Right lobe of liver (tissue), 6 donors: ENCODE measurements around the gene DGKI. TPM values are rescaled to one million over a fixed set of nuclear protein-coding genes. Genes with fewer than 3 reads are reported as not detected.

ENCODE experiments used
- ATAC-seq, 4 donors: fragments of 200-7000 bp; cut with Tn5 transposase; one replicate each; pipeline ENCODE4 v1.9.1; 2020; ENCODE audit warnings: mild to moderate bottlenecking in 4 of 4, moderate library complexity in 4 of 4
- DNase-seq, 3 donors: peaks; one replicate each; pipeline ENCODE4 v3.0.0-alpha.2; 2020
- H3K27ac ChIP-seq, 3 donors: fragments of 200-600 bp; one replicate each; pipeline ENCODE4 v1.8.0; 2022
- H3K27me3 ChIP-seq, 2 donors: fragments of 200-600 bp; one replicate each; pipeline ENCODE4 v1.8.0; 2022
- H3K36me3 ChIP-seq, 4 donors: fragments of 200-600 bp; sonication (generic) in 1 of 4; one replicate each; pipeline versions ENCODE4 v1.5.1 to v1.8.0; 2017 to 2022; ENCODE audit warnings: control low read depth in 1 of 4
- H3K4me1 ChIP-seq, 4 donors: fragments of 200-600 bp; sonication (generic) in 1 of 4; one replicate each; pipeline versions ENCODE4 v1.5.1 to v1.8.0; 2017 to 2022; ENCODE audit warnings: control low read depth in 1 of 4
- H3K4me3 ChIP-seq, 3 donors: fragments of 200-600 bp; one replicate each; pipeline ENCODE4 v1.8.0; 2022
- H3K9me3 ChIP-seq, 4 donors: fragments of 200-600 bp; sonication (generic) in 1 of 4; one replicate each; pipeline versions ENCODE4 v1.5.1 to v1.8.0; 2017 to 2022; ENCODE audit warnings: control low read depth in 1 of 4
- CTCF ChIP-seq, 4 donors: fragments of 200-600 bp in 3 of 4; fragments of 450-650 bp in 1 of 4; IDR thresholded peaks; one replicate each; pipeline versions ENCODE4 v1.5.1 to v1.8.0; 2016 to 2022; ENCODE audit warnings: antibody characterized with exemption in 4 of 4, mild to moderate bottlenecking in 2 of 4
- POLR2A ChIP-seq: fragments of 450-650 bp; IDR thresholded peaks from one replicate; pipeline ENCODE4 v1.6.1; 2017; ENCODE audit warnings: antibody characterized with exemption, mild to moderate bottlenecking
- WGBS: methylation state at CpG from one replicate; pipeline ENCODE4 v1.1.6; 2018; ENCODE audit warnings: low coverage, low lambda C conversion rate; ENCODE audit not compliant: insufficient coverage; ENCODE audit errors: missing lambda C conversion rate; 5-methylcytosine and 5-hydroxymethylcytosine counted together
- intact Hi-C, 2 donors: fragments of 100-400 bp; cut with DNase I; formaldehyde crosslinking; loops; one replicate each; pipeline versions ENCODE4 v1.11.2 to v1.14.1; 2022
- total RNA-seq, 6 experiments: library from RNA; depleted of rRNA in 2 of 6; stranded (reverse); fragments of >200 nt in 2 of 6; fragmentation: NEBNext Ultra II Directional in 3 of 6; extraction: Animal tissue kit (Norgen Biotek cat#: 25700) in 3 of 6; gene quantifications; one replicate each; pipeline versions ENCODE4 v1.1.0 to v1.2.4, GENCODE V29; 2016 to 2023
- donor health status: DM: no; HTN: yes; CAD: no.
- donor health status: DM: no; HTN: no; CAD: no.
- donor health status: DM: no; HTN: no; CAD: no.
- donor health status: DM: no; HTN: yes; CAD: no.
- donor health status: DM: no; HTN: yes; CAD: no.

Gene DGKI
- total RNA-seq, 6 experiments from 2014 or later = 0.05 to 0.35 (median 0.06) TPM; not detected in 1

- TF ChIP-seq CTCF (IDR thresholded peaks at IDR 0.05) (no peak), POLR2A (no peak)
- WGBS = 27% methylated on average over 3 of the region's 3 CpGs
- Histone ChIP-seq H3K9me3 (no peaks in the 10 kb centered on the region), H3K4me1 (no peaks in the 10 kb centered on the region), H3K4me3 (no peak overlapping the region), H3K27me3 (no peaks in the 10 kb centered on the region), H3K27ac (no peak overlapping the region), H3K36me3 (no peaks in the 10 kb centered on the region)
- no peak for ATAC-seq
- intact Hi-C loops = no loop called here
- no peak for DNase-seq
Observed at GRCh38 chr7:137421366-137421765, 425.4 kb downstream of the DGKI start.

- no peaks in the 10 kb centered on the region for H3K9me3 ChIP-seq
- 26% methylated on average over 2 of the region's 2 CpGs for WGBS
- H3K4me3 ChIP-seq = no peak overlapping the region
- TF ChIP-seq POLR2A = no peak
- no peak for TF ChIP-seq CTCF (IDR thresholded peaks at IDR 0.05)
- ATAC-seq (no peak), DNase-seq (no peak)
- H3K27me3 ChIP-seq = no peaks in the 10 kb centered on the region
- H3K4me1 ChIP-seq = no peaks in the 10 kb centered on the region
- intact Hi-C loops = no loop called here
- H3K36me3 ChIP-seq = no peaks in the 10 kb centered on the region
- no peak overlapping the region for H3K27ac ChIP-seq
Observed at GRCh38 chr7:137418841-137419240, 427.9 kb downstream of the DGKI start.

DNA sequence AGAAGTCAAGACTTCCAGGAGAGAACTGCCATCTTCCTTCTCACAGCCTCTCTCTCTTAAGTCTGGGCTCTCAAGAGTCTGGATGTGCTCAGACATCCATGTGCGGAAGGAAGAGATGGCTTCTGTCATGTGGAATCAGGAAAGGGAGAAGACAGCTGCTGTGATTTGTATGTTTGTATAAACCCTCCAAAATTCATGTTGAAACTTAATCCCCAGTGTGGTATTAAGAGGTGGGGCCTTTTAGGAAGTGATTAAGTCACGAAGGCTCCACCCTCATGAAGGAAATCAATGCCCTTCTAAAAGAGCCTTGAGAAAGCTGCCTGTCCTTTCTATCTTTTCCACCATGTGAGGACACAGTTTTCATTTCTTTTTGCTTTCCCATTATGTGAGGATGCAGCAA, 429.3 kb downstream of the DGKI start:
- ATAC-seq = no peak
- Histone ChIP-seq H3K27ac (no peak overlapping the region), H3K4me1 (no peaks in the 10 kb centered on the region), H3K4me3 (no peak overlapping the region), H3K9me3 (no peaks in the 10 kb centered on the region), H3K36me3 (no peaks in the 10 kb centered on the region), H3K27me3 (no peaks in the 10 kb centered on the region)
- intact Hi-C loops = no loop called here
- no peak for DNase-seq
- WGBS = 66% methylated on average over 2 of the region's 2 CpGs
- TF ChIP-seq CTCF (IDR thresholded peaks at IDR 0.05) = no peak
- no peak for TF ChIP-seq POLR2A

DNA sequence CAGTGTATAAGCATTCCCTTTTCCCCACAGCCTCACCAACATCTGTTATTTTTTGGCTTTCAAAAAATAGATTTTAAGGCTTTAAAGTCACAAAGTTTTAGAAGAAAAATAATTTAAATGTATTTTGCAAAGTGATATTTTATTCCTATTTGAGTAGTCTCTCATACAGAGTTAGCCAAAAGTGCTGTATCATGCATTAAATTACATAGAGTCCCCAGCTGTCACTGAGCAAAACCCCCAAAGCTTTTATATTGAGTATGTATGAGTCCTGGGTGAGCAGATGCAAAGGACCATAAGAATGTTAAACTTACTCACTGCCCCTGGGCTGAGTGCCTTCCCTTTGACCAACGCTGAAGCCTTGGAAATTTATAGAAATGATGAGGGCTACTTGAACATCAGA, 432.9 kb downstream of the DGKI start:
- 0% methylated on average over 1 of the region's 1 CpG for WGBS
- no peak for DNase-seq
- no peaks in the 10 kb centered on the region for H3K27me3 ChIP-seq
- H3K4me1 ChIP-seq = no peaks in the 10 kb centered on the region
- H3K27ac ChIP-seq = no peak overlapping the region
- H3K4me3 ChIP-seq = no peak overlapping the region
- no peaks in the 10 kb centered on the region for H3K9me3 ChIP-seq
- H3K36me3 ChIP-seq = no peaks in the 10 kb centered on the region
- ATAC-seq = no peak
- no peak for TF ChIP-seq CTCF (IDR thresholded peaks at IDR 0.05)
- TF ChIP-seq POLR2A = no peak
- intact Hi-C loops = no loop called here

DNA sequence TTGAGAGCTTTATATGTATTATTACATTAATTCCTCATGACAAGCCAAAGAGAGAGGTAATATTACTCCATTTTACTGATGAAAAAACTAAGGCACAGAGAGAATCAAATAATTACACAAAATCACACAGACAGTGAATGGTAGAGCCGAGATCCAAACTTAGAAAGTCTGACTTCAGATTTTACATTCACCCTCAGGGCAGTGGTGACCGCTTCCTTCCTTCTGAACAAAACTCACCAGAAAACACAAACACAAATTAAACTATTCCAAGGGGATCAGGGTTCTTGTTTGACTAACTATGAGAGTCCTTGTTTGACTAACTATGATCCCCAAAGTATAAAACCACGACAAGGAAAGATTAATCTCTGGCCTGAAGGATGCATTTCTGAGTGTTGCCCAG, 435.3 kb downstream of the DGKI start:
- intact Hi-C loops = no loop called here
- DNase-seq (no peak), ATAC-seq (no peak)
- H3K4me3 ChIP-seq = no peak overlapping the region
- TF ChIP-seq POLR2A (no peak), CTCF (IDR thresholded peaks at IDR 0.05) (no peak)
- H3K4me1 ChIP-seq = no peaks in the 10 kb centered on the region
- no peak overlapping the region for H3K27ac ChIP-seq
- H3K36me3 ChIP-seq = no peaks in the 10 kb centered on the region
- no peaks in the 10 kb centered on the region for H3K9me3 ChIP-seq
- H3K27me3 ChIP-seq = no peaks in the 10 kb centered on the region
- WGBS = 40% methylated on average over 3 of the region's 3 CpGs
